ENCODE results near the gene PSPH. TPM values are rescaled to one million over a fixed set of nuclear protein-coding genes. Genes with fewer than 3 reads are reported as not detected.

PSPH gene
- total RNA-seq, 3 donors from 2014 or later, result 11.4 to 17.7 (median 14.4) TPM

DNA sequence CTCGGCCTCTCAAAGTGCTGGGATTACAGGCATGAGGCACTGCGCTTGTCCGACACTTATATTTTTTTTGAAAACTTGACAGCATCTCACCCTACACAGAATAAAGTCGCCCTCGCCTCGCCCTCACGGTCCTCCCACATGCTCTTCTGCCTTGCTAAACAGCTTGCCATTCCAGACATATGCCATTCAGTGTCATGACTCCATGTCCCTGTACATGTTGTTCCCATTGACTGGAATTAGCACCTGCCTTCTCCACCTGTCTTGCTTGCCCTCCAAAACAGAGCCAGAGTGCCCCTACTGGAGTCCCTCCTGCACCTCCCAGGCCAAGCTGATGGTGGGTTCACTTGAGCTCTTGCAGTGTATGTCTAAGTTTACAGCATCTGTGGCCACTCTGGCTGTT, 80.7 kb downstream of the PSPH start:
- Histone ChIP-seq H3K27ac (peak overlapping the region in 1 of 2 donors; percentile 20), H3K4me1 (peaks cover 0 to 2% of the 10 kb centered on the region in 2 donors), H3K27me3 (no peaks in the 10 kb centered on the region), H3K36me3 (no peaks in the 10 kb centered on the region), H3K9me3 (no peaks in the 10 kb centered on the region), H3K4me3 (no peak overlapping the region)
- DNase-seq (ENCODE audit: low spot score in 2 of 2), result no peak
- TF ChIP-seq POLR2A (IDR thresholded peaks at IDR 0.05), result no peak
- TF ChIP-seq, protein P1, sequence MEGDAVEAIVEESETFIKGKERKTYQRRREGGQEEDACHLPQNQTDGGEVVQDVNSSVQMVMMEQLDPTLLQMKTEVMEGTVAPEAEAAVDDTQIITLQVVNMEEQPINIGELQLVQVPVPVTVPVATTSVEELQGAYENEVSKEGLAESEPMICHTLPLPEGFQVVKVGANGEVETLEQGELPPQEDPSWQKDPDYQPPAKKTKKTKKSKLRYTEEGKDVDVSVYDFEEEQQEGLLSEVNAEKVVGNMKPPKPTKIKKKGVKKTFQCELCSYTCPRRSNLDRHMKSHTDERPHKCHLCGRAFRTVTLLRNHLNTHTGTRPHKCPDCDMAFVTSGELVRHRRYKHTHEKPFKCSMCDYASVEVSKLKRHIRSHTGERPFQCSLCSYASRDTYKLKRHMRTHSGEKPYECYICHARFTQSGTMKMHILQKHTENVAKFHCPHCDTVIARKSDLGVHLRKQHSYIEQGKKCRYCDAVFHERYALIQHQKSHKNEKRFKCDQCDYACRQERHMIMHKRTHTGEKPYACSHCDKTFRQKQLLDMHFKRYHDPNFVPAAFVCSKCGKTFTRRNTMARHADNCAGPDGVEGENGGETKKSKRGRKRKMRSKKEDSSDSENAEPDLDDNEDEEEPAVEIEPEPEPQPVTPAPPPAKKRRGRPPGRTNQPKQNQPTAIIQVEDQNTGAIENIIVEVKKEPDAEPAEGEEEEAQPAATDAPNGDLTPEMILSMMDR (IDR thresholded peaks at IDR 0.05), result no peak
- intact Hi-C loops (cut with DNase I; ENCODE audit: low total_unique reads), result no loop called here

DNA sequence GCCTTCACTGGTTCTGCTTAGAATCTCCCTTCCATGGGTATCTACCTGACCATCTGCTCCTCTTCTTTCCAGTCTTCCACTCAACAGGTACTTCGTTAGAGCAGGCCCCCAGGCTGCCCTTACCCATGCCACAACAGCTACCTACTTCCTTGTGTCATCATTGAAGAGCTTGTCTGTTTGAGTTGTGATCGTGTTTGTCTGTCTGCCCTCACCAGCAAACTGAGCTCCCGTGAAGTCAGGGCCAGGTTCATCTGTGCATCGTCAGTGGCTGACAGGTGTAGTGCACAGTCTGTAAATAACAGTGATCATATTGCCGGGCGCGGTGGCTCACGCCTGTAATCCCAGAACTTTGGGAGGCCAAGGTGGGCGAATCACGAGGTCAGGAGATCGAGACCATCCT, 81.9 kb downstream of the PSPH start:
- TF ChIP-seq, protein P1 (IDR thresholded peaks at IDR 0.05), result no peak
- TF ChIP-seq POLR2A (IDR thresholded peaks at IDR 0.05) (no peak), POLR2AphosphoS5 (IDR thresholded peaks at IDR 0.05) (no peak)
- intact Hi-C loops (cut with DNase I; ENCODE audit: low total_unique reads), result no loop called here
- DNase-seq (ENCODE audit: low spot score in 2 of 2), result peak in 1 of 2 donors; percentile 64
- no peaks in the 10 kb centered on the region for H3K9me3 ChIP-seq
- peaks cover 0 to 5% of the 10 kb centered on the region in 2 donors for H3K4me1 ChIP-seq
- no peaks in the 10 kb centered on the region for H3K36me3 ChIP-seq
- no peak overlapping the region for H3K4me3 ChIP-seq
- H3K27me3 ChIP-seq, result no peaks in the 10 kb centered on the region
- peak overlapping the region in 1 of 2 donors; percentile 13 for H3K27ac ChIP-seq

DNA sequence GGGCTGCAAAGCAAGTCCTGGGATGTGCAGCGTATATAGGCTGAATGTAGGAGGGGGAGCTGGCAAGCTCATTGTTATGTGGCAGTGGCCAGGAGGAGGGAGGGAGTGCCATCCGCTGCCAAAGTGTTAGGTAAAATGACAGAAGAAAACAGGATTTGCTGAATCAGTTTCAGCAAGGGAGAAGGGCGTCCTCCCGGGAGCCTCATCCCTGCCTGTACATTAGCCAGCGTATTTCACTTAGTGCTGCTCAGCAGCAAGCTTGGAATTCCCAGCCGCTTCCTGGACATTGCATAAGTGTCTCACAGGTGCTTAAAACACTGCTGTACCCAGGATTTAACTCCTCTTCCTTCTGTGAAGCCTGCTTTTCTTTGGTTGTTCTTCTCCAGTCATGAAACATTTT, 84.4 kb downstream of the PSPH start:
- H3K36me3 ChIP-seq, result no peaks in the 10 kb centered on the region
- intact Hi-C loops (cut with DNase I; ENCODE audit: low total_unique reads), result no loop called here
- no peak overlapping the region for H3K4me3 ChIP-seq
- peak overlapping the region; percentile 82 to 96 for H3K27ac ChIP-seq
- peaks cover 0 to 5% of the 10 kb centered on the region in 2 donors for H3K4me1 ChIP-seq
- H3K27me3 ChIP-seq, result no peaks in the 10 kb centered on the region
- peak in 1 of 2 donors; percentile 55 for DNase-seq (ENCODE audit: low spot score in 2 of 2)
- TF ChIP-seq, protein P1 (IDR thresholded peaks at IDR 0.05), result no peak
- no peak for TF ChIP-seq POLR2AphosphoS5 (IDR thresholded peaks at IDR 0.05)
- TF ChIP-seq POLR2A (IDR thresholded peaks at IDR 0.05), result no peak
- H3K9me3 ChIP-seq, result no peaks in the 10 kb centered on the region

DNA sequence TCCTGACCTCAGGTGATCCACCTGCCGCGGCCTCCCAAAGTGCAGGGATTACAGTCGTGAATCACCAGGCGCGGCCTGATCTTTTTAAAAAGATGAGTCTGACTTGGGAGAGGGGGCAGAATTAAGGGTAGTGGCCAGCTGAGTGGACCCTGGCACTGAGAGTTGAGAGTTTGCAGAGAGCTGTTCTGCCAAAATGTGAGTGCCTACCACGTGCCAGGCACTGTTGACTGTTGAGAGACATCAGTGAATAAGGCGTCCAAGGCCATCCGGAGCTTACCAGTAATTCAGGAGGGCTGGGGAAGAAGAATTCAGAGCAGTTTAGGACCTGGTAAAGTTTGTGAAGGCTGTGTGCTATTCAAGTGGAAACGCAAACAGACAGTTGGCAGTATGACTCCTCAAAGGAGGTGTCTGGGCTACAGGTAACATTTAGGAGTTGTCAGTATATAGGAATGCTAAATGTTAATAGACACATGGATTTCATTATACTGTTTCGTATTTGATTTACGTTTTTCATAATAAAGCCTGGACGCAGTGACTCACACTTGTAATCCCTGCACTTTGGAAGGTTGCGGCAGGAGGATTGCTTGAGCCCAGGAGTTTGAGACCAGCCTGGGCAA, 85.3 kb downstream of the PSPH start:
- H3K4me3 ChIP-seq, result peak overlapping the region in 2 of 3 donors; percentile 64 to 95
- intact Hi-C loops (cut with DNase I; ENCODE audit: low total_unique reads), result no loop called here
- TF ChIP-seq POLR2AphosphoS5 (IDR thresholded peaks at IDR 0.05) (no peak), POLR2A (IDR thresholded peaks at IDR 0.05) (no peak)
- TF ChIP-seq, protein P1 (IDR thresholded peaks at IDR 0.05), result no peak
- H3K9me3 ChIP-seq, result no peaks in the 10 kb centered on the region
- no peak for DNase-seq (ENCODE audit: low spot score in 2 of 2)
- H3K27ac ChIP-seq, result peak overlapping the region; percentile 82 to 96
- H3K36me3 ChIP-seq, result no peaks in the 10 kb centered on the region
- peaks cover 0 to 5% of the 10 kb centered on the region in 2 donors for H3K4me1 ChIP-seq
- H3K27me3 ChIP-seq, result no peaks in the 10 kb centered on the region

DNA sequence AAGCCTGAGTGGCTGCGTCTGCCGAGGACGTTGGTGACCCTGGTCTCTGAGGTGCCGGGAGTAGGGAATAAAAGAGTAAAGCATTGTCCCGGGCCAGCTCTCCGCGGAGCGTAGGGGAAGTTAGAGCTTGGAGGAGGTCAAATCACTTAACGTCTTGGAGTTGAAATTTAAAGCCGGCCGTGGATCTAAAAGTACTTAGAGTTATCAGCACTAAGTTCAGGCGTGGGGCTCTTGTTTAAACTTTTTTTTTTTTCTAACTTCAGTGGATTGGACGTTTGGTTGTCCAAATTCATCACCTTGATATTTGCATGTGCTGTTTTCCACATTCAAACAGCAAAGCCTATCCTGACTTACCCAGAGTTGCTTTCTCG, 86.2 kb downstream of the PSPH start:
- Histone ChIP-seq H3K4me3 (peak overlapping the region; percentile 61 to 95 (median 64)), H3K9me3 (no peaks in the 10 kb centered on the region), H3K4me1 (peaks cover 0 to 5% of the 10 kb centered on the region in 2 donors), H3K36me3 (no peaks in the 10 kb centered on the region), H3K27ac (peak overlapping the region; percentile 94 to 96), H3K27me3 (no peaks in the 10 kb centered on the region)
- no peak for DNase-seq (ENCODE audit: low spot score in 2 of 2)
- intact Hi-C loops (cut with DNase I; ENCODE audit: low total_unique reads), result no loop called here
- TF ChIP-seq POLR2AphosphoS5 (IDR thresholded peaks at IDR 0.05), result peak in 1 of 3 donors; percentile 43
- TF ChIP-seq, protein P1 (IDR thresholded peaks at IDR 0.05), result no peak
- no peak for TF ChIP-seq POLR2A (IDR thresholded peaks at IDR 0.05)
